Activated gamma-delta T cell treated with anti-CD3 and anti-CD28 coated beads, Interleukin-2, amount 50 U/mL, for 16 hours (primary cell): ENCODE measurements around the gene MDH1B.
"Not testable (repeated sequence)": the region's sequence is repeated elsewhere in the genome, so short reads cannot be mapped to it uniquely, and the experiment has no call there.

Experiments used
- DNase-seq: peaks from one replicate; pipeline ENCODE4 v3.0.0-alpha.2; 2020; ENCODE audit warnings: low read depth

The MDH1B gene

DNA sequence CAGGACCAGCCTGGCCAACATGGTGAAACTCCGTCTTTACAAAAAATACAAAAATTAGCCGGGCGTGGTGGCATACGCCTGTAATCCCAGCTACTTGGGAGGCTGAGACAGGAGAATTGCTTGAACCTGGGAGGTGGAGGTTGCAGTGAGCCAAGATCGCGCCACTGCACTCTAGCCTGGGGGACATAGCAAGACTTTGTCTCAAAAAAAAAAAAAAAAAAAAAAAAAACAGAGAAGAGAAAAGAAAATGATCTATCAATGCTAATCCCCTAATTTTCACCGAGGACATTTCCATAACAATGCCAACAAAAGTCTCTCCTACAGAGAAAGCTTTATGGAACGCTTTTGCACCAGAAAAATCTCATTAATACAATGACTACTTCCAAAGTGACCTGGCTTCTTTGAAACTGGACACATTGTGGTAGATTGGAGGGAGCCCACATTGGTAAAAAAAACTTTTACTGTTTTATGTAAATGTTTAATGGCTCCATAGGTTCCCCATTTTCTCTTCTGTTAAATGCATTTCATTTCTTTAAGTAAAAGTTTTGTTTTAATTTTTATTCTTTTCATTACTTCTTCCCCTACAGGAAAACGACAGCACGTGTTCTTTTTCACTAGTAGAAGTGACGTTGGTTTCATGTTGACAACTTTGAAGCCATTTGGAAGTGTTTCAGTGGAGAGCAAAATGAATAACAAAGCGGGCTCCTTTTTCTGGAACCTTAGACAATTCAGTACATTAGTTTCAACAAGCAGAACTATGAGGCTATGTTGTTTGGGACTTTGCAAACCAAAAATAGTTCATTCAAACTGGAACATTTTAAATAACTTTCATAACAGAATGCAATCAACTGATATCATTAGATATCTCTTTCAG, 1.2 kb upstream of the MDH1B start:
- DNase-seq, result no peak

DNA sequence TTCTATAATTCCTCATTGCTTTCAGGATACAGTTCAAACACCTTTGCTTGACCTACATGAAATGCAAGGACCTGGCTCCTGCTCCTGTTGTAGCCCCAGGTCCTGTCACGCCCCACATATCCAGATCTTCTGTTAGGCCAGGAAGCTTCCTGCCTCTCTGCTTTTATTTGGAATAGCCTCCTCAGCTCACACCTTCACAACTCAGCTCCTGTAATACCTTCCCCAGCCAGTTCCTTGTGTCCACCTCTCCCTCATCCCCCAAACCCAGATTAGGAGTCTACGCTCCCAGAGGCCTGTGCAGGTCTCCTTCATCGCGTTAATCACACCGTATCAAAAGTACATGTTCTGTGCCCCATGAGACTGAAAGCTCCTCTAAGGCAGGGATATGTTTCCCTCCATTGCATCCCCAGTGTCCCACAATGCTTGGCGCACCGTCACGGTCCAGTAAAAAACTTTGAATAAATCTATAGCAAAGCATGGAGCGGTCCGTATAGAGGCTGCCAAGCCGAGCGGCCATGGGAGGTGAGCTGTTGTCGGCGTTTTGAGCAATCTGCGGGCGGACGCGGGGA, 371 bp downstream of the MDH1B start:
- no peak for DNase-seq

DNA sequence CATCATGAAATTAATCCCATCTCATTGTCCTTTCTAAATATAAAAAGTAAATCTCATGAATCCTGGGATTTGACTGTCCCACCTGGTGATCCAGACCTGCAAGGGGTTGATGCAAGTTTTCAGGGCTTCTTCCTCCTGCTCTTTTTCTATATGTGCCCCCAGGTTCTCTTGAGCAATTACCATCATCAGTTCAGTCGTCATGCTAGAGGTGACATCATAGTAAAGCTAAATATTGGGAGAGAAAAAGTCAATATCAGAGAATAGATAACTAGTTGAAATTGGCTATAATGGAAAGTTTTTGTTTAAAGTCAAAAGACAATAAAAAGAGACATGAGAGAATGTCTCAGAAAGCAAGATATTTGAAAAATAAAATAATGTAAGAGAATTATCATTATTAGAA, 8.3 kb downstream of the MDH1B start:
- no peak for DNase-seq

DNA sequence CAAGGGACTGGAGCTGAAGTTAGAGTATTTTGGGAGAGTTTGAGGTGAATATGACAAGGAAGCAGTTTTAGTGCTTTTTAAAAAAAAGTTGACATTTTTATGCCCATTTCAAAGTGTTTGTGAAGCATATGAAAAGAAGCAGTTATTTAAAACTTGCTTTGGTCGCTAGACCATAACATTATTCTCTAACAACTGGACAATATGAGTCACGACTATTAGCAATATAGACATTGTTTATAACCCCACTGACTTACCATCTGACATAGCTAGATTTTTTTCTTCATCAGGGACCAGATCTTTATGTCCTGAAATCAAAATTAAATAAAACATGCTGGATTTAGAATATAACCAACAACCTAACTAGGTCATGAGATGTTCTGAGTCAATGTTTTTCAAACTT, 24.3 kb downstream of the MDH1B start:
- DNase-seq, result no peak

DNA sequence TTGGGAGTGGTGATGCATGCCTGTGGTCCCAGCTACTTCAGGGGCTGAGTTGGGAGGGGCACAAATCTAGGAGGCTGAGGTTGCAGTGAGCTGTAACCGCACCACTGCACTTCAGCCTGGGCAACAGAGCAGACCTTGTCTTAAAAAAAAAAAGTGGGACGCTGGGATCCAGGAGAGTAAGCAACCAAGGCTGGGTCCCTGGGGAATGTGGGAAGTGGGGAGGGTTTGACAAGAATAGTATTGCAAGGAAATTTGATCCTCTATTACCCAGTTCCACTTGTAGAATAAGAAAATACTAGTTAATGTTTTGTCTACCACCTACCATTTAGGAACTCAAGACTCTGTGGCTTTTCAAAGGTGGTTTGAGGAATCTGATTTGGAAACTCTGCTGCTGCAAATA, 25.9 kb downstream of the MDH1B start:
- DNase-seq, result no peak

DNA sequence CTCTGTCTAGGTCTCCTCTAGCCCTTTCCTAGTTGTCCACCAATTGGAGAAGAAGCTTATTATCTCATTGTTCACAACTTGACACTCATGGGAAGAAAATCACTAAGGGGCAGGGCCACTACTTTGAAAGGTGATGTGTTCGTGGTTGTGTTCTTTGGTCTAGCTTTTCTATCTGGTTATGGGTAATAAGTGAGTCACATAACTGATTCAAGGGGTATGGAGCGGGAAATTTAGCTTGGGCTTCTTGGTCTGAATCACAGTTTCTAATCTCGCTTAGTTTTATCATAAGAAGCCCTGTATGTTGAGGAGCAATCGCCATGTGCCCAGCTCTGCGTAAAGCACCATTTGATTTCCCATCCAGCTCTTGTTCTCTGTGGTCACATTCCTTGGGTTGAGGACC, 28.2 kb downstream of the MDH1B start:
- DNase-seq, result no peak

DNA sequence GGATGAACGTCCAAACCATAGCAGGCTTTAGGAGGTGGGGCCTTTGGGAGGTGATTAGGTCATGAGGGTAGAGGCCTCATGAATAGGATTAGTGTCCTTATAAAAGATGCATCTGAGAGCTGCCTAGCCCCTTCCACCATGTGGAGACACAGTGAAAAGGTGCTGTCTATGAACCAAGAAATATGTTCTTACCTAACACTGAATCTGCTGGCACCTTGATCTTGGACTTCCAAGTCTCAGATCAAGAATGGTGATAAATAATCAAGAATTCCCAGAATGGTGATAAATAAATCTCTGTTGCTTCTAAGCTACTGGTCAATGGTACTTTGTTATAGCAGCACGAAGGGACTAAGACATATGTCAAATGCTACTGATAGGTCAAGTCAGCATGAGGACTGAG, 31.8 kb downstream of the MDH1B start:
- DNase-seq, result no peak

DNA sequence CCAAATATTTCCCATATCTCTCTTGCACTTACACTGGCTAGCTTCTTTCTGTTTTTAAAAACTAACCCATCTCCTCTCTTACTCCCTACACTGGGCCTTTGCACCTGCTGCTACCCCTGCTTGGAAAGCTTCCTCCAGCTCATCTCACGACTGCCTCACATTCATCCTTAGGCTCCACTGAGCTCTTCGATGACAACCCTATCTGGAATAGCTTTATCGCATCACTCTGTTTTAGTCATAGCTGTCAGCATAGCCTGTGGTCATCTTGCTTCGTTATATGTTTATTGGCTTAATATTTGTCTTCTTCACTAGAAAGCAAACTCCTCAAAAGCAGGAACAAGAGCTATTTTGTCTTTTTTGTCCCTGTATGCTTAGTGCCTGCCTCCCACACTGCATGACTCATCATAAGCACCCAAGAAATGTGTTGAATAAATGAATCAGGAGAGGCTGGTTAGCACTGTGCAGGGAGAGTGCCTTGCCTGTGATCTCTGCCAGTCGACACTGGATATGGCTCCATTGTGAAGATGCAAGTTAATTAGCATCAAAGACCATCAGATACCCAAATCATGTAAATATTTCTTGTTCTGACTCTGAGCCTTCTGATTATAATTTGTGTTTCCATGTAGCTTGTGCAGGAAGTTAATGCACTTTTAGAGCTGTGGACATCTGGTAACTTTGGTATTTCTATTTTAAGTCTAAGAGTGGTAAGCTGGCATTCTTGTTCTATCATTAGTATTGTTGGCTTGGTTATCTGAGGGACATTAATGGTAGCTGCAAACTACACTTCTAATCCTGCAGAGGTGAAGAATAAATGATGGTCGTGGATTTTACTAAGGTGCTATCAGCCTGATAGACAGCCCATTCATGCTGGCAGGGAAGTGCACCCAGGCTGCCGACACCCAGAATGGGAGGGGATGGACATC, 36.6 kb downstream of the MDH1B start:
- DNase-seq, result no peak

DNA sequence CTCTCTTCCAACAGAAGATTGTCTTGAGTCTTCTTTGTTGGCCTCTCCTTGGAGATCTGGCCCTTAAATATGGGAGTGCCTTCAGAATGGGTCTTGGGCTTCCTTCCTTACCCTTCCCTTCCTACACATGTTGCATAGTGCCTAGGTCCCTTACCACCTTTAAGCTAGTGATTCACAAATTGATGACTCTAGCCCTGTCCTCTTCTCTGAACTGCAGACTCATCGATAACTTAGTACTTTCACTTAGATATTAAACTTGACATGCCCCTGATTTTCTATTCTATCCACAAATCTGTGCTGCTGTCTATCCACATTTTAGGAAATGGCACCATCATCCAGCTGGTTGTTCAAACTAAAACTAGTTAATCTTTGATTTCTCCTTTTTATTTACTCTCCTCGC, 37.8 kb downstream of the MDH1B start:
- no peak for DNase-seq

DNA sequence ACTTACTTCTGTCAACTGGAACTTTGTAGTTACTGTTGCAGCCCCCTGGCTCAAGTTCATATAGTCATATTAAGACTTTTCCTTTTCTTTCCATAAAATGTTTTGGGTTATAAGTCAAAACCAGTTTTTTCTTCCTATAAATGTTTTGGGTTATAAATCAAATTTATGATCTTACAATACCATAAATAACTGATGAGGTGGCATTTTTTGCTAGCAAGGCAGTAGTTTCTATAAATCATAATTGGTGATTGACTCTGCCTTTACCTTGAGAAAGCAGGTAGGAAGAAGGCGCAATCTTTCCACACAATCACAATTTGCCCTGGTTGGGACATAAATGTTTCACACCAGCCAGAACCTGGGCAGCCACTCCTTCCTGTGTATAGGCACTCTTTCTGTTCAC, 41.8 kb downstream of the MDH1B start:
- no peak for DNase-seq

DNA sequence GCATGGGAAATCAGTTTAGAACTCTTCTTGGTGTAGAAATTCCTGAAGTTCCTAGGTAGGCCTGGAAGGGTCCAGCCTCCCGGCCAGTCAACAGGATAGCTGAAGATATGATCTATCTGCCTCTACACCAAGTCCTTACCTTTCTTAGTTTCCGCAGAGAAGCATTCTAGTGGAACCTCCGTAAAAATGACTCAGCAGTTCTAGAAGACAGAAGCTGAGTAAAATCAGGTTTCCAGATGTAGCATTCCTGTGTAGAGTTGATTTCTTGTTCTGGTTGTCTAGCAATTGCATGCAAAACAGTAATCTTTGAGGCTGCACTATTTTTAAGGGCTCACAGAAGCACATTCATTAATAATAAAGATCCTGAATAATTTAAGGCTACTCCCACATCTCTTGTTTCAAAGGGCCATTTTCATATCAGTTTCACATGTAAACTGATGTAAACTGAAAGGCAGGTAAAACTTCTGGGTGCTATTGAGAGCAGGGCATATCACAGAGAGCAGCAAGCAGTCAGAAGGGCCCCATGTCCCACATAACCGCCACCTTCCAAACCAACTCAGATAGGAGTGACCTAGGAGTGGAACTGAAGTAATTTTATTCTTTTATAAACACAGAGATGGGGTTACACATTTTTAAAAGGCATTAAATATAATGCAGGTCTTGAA, 43.7 kb downstream of the MDH1B start:
- DNase-seq, result no peak

DNA sequence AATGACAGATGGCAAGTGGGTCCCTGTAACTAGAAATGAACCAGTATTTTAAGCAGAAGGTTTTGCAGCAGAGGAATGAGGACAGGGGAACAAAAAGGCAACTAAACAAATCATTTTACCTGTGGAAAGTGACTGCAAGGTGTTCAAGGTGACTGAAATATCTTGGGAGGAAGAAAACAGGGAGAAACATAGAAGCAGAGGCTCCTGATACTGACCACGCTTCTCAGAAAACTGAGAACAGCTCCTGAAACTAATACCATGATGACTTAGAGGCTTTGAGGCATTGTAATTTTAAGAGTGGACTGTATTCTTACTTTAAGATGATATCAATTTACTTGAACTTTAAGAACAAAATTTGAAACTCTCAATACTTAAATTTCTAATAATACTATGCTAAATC, 46.8 kb downstream of the MDH1B start, which contains the start of gene DYTN:
DYTN (minus strand) TSS at position 101 of the 400 bp plus-strand sequence. CDS start 117 bp downstream, outside the sequence.
- DNase-seq, result no peak

DNA sequence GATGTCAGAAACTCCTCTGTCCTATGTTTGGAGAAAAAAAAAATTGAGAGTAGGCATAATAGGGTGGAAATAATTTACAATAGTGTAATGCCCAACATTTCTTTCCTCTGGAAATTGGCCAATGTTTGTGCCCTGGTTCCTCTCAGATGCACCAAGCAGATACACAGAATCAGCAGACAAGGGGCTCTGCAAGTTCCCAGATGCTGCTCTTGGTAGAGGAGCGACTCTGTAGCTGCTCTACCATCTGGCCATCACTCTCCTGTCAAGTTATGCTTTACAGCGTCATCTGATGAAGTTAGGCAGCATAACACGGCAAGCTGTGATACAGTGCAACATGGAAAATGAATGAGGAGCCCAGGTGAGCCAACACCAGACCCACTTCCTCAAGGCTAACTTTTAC, 48.5 kb downstream of the MDH1B start:
- no peak for DNase-seq

DNA sequence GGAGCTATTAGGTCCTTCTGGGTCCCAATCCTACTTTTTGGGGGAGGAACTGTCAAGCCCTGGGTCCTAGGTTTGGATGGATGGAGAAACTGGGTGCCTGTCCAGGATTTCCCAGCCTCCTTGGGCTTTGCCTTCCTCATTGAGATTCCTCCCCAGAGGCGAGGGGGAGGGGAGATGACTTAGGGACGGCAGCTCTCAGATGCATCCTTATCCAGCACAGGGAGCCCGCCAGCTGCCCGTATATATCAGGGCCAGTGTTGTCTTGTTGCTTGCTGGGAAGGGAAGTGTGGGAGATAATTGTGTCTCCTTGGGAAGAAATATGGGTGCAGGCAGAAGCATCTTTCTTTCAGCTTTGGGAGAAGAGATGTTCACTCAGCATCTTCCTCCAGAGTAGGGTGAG, 49.9 kb downstream of the MDH1B start:
- DNase-seq, result not testable (repeated sequence)

DNA sequence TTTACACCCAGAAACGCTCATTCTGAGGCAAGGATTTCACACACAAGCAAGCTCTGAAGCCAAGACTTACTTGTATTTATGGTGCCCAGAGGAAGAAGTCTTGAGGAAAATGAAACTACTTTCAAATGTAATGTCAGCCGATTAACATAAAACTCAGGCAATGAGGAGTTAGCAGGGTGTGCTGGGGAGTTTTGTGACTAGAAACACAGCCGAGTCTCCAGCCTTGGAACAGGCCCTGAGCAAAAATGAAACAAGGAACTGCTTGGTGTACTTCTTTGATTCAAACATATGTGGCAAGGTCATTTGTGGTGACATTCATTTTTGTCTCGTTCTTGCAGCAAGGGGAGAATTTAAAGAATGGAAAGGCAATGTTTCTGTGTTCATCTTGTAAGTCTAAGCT, 51.4 kb downstream of the MDH1B start:
- DNase-seq, result no peak

DNA sequence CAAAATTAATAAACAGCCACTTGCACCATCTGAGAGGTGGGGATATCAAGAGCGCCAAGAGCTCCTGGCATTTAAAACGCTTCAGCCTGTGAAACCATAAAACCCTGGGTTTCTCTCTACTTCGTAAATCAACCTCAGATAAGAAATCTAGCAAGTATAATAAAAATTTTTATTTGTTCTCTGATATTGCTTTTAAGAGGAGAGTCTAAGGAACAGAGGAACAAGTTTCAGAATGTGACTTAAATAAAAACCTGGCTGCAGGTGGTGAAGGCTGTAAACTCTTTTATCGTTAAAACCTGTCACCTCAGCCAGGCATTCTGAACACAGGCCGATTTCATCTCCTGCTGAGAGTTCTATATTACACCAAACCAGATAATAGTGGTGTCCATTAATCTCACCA, 56.8 kb downstream of the MDH1B start:
- DNase-seq, result no peak

DNA sequence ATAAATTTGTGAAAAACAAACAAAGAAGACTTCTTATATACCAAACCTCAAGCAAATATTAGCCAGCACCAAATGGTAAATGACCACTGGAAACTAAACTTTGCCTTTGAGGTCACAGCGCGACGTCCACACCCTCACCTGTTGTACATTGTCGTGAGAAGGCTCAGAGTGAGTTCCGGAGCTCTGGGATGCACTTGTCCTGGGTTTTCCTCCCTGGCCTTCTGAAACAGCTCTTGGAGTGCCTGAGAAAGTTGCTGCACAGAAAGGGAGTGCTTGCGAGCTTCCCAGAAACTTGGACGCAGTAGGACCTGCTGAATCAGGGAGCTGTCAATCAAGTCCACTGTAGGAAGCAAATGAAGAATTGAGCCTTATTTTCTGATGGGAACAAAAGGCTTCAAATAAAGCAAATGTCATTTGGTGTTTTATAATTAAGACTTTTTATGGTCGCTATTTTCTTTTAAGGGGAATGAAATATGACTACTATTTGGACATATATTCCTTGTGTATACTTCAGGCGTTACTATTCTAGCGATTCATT, 57.9 kb downstream of the MDH1B start:
- DNase-seq, result no peak

DNA sequence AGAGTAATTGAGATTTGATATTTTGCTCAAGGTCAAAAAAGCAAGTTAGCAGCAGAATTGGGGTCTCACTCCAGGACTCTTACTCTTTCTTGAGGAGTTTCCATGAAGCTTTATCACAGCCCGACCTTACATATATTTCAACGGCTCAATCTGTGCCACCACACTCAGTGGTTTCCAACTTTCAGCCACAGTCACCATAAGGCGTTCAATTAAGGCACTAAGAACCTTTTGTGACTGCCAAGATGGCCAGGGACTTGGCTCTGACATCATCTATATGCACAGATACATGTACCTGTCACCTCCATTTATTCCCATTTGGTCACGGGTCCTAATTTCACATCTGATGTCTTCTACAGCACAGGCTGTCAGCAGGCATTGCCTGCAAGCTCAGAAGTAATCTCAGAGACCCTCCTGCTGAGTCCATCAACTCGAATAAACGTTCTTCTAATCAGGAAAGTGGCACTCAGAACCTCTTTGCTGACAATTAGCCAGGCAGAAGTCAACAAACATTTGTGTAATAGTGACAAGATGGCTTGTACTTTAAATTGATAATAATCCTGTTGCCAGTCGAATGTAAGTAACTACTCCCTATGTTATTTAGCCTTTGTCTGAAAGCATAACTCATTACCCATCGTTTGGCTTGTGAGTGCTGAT, 63.0 kb downstream of the MDH1B start:
- DNase-seq, result no peak

DNA sequence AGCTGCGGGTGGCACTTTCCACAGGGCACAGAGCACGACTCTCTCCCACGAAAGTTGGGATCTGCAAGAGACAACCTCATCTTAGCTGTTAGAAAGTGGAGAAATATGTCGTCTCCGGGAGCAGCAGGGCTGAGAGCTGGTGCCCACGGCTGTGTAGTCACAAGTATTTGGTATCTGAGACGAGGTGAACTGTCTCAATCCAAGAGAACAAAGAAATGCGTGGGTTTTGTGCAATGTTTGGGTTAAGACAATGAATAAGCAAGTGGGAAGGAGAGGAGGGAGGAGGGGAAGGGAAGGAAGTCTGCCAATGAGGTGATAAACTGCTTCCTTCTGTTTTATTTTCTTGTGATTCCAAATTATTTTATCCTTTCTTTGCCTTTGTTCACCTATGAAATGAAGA, 65.0 kb downstream of the MDH1B start:
- DNase-seq, result no peak

DNA sequence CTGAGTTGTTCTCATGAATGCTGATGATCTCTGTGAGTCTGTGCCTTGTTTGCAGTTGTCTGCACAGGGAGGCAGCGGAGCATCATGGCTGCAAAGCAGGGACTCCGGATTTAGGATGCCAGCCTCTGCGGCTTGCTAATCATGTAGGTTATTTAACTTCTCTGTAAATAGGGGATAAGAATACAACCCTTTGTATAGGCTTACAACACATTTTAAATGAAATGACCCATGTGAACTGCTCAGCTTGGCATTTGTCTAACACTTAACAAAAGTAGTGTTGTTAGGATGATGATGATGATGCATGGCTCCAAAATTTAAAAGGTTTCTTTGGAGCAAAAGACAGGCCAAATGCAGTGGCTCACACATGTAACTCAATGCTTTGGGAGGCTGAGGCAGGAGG, 66.3 kb downstream of the MDH1B start:
- DNase-seq, result no peak

DNA sequence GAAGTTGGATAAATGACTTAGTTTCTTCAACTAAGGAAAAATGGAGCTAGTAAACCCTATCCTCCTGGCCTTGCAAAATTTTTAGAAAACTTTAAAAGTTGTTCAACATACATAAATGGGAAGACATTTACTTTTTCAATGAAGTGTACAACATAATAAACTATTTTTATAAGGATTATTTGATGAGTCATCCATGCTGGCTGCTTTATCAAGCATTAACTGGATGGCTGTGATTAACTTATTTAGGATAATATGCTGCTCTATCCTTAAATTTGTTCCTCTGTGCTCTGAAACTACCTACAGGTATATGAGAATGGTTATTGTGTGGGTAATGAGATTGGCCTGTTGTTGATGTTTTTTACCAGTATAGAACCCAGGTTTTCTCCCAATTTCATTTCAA, 68.2 kb downstream of the MDH1B start:
- no peak for DNase-seq
